HG03025 (cell line): ENCODE results near the gene TMEM132D.

Source experiments
- ATAC-seq: cut with Tn5 transposase; IDR thresholded peaks from one replicate; pipeline ENCODE4 v1.9.1; 2021; ENCODE audit warnings: mild to moderate bottlenecking, moderate library complexity; ENCODE audit not compliant: unreplicated experiment, low FRiP score

TMEM132D gene

GRCh38 chr12:129084875-129085826 is 818.7 kb downstream of the TMEM132D start:
- ATAC-seq, result no peak

- ATAC-seq, result no peak
Observed at GRCh38 chr12:129083121-129083840, 820.5 kb downstream of the TMEM132D start.

GRCh38 chr12:129082441-129082840 is 821.4 kb downstream of the TMEM132D start:
- no peak for ATAC-seq

- no peak for ATAC-seq
Observed at GRCh38 chr12:129081755-129082250, 822.0 kb downstream of the TMEM132D start.

GRCh38 chr12:129080821-129081220 is 823.0 kb downstream of the TMEM132D start:
- no peak for ATAC-seq

- no peak for ATAC-seq
Observed at GRCh38 chr12:129080391-129080790, 823.4 kb downstream of the TMEM132D start.

- no peak for ATAC-seq
Observed at GRCh38 chr12:129079719-129080118, 824.1 kb downstream of the TMEM132D start.

- ATAC-seq, result no peak
Observed at GRCh38 chr12:129076441-129077320, 827.1 kb downstream of the TMEM132D start.

GRCh38 chr12:129075460-129076208 is 828.2 kb downstream of the TMEM132D start:
- no peak for ATAC-seq

- ATAC-seq, result no peak
Observed at GRCh38 chr12:129074379-129074778, 829.4 kb downstream of the TMEM132D start.

- ATAC-seq, result no peak
Observed at GRCh38 chr12:129073157-129073915, 830.5 kb downstream of the TMEM132D start.

GRCh38 chr12:129071362-129071761 is 832.5 kb downstream of the TMEM132D start:
- ATAC-seq, result no peak

GRCh38 chr12:129069886-129070285 is 833.9 kb downstream of the TMEM132D start:
- ATAC-seq, result no peak

GRCh38 chr12:129068684-129069083 is 835.1 kb downstream of the TMEM132D start:
- no peak for ATAC-seq

- ATAC-seq, result no peak
Observed at GRCh38 chr12:129067491-129067890, 836.3 kb downstream of the TMEM132D start.

GRCh38 chr12:129064209-129064855 is 839.5 kb downstream of the TMEM132D start:
- ATAC-seq, result no peak

- no peak for ATAC-seq
Observed at GRCh38 chr12:129063600-129063999, 840.2 kb downstream of the TMEM132D start.

GRCh38 chr12:129053232-129053631 is 850.6 kb downstream of the TMEM132D start:
- no peak for ATAC-seq
